GM12864 (cell line): ENCODE results near the gene RASD2.
A peak's percentile ranks its signal among the peaks of the same experiment; 100 is the strongest.

Source experiments
- DNase-seq: peaks from one replicate; pipeline ENCODE4 v3.0.0-alpha.2; 2011; ENCODE audit warnings: low read depth
- H3K4me3 ChIP-seq: 2 replicates; pipeline ENCODE4 v1.5.1; 2011; ENCODE audit warnings: mild to moderate bottlenecking, low read depth, low read length, control low read depth
- TF ChIP-seq, protein P1 (sequence below): IDR thresholded peaks from 2 replicates; pipeline ENCODE4 v1.5.1; 2011; ENCODE audit warnings: low read depth, mild to moderate bottlenecking, moderate library complexity, low read length, control low read depth, inconsistent platforms; ENCODE audit errors: missing control alignments

The RASD2 gene

DNA sequence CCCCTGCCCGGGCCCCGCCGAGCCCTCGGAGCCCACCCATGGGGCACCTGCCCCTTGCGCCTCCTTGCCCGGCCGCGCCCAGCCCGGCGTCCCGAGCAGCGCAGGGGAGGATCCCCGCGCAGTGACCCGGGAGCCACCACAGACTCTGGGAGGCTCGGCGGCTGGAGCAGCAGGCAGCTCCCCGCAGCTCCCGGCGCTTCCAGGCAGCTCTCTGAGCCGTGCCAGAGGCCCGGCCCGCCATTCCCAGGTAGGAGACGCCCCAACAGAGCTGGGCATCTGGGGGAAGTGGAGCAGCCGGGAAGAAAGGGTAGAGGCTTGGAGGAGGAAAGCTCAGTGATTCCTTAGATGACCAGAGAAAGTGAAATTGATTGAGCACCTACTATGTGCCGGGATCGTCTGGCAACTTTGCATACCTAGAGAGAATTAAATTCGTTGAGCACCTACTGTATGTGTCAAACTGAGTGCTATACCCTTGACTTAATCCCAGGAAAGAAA lies 670 bp downstream of the RASD2 start:
- H3K4me3 ChIP-seq, result no peak overlapping the region
- no peak for DNase-seq
- TF ChIP-seq, protein P1, sequence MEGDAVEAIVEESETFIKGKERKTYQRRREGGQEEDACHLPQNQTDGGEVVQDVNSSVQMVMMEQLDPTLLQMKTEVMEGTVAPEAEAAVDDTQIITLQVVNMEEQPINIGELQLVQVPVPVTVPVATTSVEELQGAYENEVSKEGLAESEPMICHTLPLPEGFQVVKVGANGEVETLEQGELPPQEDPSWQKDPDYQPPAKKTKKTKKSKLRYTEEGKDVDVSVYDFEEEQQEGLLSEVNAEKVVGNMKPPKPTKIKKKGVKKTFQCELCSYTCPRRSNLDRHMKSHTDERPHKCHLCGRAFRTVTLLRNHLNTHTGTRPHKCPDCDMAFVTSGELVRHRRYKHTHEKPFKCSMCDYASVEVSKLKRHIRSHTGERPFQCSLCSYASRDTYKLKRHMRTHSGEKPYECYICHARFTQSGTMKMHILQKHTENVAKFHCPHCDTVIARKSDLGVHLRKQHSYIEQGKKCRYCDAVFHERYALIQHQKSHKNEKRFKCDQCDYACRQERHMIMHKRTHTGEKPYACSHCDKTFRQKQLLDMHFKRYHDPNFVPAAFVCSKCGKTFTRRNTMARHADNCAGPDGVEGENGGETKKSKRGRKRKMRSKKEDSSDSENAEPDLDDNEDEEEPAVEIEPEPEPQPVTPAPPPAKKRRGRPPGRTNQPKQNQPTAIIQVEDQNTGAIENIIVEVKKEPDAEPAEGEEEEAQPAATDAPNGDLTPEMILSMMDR, result no peak

DNA sequence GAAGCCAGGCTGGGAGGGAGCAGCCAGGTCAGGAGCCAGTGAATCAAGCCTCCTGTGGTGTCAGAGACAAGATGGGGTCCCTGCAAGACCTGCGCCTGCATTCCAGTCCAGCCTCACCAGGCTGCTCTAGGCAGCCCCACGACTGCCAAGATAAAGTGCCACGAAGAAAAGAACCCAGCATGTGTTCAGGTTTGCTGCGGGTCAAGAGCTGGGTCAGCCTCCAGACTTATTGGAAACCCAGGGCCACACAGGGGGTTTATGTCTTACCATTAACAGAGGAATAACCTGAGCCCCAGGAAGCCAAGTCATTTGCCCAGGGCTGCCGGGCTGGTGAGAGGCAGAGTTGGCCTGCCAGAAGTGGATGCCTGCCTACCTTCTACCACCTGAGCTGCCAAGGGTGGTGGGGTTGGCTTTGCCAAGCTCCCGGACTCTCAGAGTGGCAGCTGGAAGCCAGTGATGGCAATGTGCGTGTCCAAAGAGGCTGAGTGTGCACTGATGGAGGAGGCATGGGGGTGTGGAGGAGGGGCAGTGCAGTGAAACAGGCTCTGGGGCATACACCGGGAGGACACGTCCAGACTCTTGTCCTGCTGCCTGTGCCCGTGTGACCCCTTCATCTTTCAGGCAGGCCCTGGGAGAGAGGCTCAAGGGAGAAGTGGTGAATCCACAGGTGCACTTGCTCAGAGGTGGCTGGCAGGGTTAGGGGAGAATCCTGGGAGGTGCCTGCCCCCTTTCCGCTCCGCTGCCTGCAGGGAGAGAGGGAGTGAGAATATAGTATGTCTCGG lies 1.7 kb downstream of the RASD2 start:
- H3K4me3 ChIP-seq, result no peak overlapping the region
- no peak for DNase-seq
- TF ChIP-seq, protein P1, result no peak

DNA sequence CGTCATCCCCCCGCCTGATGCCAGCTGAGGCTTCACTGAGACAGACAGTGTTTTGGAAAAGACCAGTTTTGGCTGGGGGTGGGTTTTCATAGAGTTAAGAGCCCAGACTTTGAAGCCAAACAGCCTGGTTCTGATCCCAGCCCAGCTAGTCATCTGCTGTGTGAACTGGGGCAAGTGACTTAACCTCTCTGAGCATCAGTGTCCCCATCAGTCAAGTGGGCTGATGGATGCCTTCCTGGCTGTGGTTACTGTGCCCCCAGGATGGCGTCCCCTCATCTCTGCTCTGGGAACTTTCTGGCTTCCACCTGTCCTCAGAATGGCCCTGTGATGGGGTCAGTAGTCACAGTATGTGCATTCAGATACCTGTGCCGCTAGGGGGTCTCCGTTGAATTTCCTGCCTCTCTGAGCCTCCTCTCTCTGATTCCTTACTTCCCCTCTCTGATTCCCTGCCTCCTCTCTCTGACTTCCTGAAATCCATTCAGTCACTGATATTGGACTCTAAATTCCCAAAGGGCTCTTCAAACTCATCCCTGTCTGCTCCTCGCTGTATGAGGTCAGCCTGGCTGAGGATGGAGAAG lies 2.4 kb downstream of the RASD2 start:
- no peak overlapping the region for H3K4me3 ChIP-seq
- TF ChIP-seq, protein P1, result peak; percentile 11
- DNase-seq, result no peak

DNA sequence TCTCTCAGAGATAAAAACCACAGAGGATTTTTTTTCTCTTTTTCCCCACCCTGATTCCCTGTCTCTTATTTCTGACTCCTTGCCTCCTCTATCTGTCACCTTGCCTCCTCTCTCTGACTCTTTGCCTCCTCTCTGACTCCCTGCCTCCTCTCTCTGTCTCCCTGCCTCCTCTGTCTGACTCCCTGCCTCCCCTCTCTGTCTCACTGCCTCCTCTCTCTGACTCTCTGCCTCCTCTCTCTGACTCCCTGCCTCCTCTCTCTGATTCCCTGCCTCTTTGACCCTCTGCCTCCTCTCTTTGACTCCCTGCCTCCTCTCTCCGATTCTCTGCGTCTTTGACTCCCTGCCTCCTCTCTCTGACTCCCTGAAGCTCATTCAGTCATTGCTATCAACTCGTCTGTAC lies 3.1 kb downstream of the RASD2 start:
- H3K4me3 ChIP-seq, result no peak overlapping the region
- TF ChIP-seq, protein P1, result no peak
- DNase-seq, result no peak

DNA sequence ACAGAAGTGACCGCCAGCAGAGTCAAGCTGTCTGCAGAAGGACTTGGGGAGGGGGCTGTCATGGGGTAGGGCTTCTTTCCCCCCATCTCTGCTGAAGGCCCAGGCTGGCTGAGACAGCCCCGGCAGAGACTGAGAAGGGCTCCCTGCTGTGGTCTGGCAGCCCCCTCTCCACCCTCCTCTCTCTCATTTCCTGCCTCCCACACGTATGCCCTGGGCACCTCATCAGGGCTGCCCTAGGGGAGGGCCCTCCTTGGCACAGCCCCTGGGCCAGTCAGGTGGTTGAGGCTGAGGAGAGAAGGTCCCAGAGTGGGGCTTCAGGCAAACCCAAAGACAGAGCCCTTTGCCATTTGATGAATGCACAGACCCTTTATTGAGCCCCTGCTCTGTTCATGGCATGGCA lies 3.6 kb downstream of the RASD2 start:
- TF ChIP-seq, protein P1, result no peak
- no peak overlapping the region for H3K4me3 ChIP-seq
- no peak for DNase-seq

DNA sequence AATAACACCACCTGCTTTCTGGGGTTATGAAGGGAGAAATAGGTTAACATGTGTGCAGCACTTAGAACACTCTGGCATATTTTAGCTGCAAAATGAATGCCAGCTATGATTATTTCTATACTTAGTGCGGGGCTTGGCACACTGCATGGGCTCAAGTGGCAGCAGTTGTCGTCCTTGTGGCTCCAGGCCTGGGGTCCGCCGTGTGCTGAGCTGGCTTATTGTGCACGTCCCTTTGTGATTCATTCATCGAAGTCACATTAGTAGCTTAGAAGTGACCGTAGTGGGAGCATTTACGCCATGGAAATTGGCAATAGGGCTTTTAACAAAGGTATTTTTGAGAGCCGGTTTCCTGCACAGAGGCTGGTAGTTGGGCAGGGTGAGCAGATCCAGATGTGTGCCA lies 4.2 kb downstream of the RASD2 start:
- H3K4me3 ChIP-seq, result no peak overlapping the region

More for the DNA sequence above, 4.2 kb downstream of the RASD2 start:
- no peak for DNase-seq
- TF ChIP-seq, protein P1, result no peak
